GM12801 (cell line): ENCODE data around the gene SLC45A1.

Source experiments
- TF ChIP-seq, protein P1 (sequence below): IDR thresholded peaks from one replicate; pipeline ENCODE4 v1.5.1; 2011; ENCODE audit warnings: control low read depth; ENCODE audit not compliant: insufficient read length; ENCODE audit errors: extremely low read depth

Gene SLC45A1

DNA sequence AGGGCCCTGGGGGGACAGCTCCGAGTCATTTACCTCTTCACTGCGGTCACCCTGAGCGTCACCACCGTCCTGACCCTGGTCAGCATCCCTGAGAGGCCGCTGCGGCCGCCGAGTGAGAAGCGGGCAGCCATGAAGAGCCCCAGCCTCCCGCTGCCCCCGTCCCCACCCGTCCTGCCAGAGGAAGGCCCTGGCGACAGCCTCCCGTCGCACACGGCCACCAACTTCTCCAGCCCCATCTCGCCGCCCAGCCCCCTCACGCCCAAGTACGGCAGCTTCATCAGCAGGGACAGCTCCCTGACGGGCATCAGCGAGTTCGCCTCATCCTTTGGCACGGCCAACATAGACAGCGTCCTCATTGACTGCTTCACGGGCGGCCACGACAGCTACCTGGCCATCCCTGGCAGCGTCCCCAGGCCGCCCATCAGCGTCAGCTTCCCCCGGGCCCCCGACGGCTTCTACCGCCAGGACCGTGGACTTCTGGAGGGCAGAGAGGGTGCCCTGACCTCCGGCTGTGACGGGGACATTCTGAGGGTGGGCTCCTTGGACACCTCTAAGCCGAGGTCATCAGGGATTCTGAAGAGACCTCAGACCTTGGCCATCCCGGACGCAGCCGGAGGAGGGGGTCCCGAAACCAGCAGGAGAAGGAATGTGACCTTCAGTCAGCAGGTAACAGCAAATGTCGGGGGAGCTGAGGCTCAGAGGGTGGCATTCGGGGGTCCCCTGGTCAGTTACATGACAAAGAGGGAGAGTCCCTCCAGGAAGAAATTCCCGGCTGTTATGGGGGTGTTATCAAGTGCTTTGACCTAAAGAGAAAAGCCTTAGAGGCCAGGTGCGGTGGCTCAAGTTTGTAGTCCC is 12.6 kb downstream of the SLC45A1 start:
- TF ChIP-seq, protein P1, sequence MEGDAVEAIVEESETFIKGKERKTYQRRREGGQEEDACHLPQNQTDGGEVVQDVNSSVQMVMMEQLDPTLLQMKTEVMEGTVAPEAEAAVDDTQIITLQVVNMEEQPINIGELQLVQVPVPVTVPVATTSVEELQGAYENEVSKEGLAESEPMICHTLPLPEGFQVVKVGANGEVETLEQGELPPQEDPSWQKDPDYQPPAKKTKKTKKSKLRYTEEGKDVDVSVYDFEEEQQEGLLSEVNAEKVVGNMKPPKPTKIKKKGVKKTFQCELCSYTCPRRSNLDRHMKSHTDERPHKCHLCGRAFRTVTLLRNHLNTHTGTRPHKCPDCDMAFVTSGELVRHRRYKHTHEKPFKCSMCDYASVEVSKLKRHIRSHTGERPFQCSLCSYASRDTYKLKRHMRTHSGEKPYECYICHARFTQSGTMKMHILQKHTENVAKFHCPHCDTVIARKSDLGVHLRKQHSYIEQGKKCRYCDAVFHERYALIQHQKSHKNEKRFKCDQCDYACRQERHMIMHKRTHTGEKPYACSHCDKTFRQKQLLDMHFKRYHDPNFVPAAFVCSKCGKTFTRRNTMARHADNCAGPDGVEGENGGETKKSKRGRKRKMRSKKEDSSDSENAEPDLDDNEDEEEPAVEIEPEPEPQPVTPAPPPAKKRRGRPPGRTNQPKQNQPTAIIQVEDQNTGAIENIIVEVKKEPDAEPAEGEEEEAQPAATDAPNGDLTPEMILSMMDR = no peak

DNA sequence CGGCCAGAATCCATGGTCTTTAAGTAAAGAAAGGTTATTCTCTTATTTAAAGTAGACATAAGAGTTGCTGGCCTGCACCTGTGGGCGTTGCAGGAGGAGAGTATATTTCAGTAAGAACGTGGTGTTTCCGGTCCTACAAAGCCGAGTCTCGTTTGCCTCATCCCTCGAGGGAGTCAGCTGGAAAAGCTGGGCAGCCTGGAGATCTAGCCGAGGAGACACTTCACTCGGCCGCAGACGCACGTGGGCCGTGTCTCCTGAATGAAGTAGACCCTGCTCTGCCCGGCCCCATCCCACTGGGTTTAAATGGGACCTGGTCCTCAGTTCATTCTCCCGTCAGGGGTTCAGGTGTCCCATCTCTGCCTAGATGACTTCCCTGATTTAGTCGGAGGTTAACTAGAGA is 14.9 kb downstream of the SLC45A1 start:
- TF ChIP-seq, protein P1 = no peak

DNA sequence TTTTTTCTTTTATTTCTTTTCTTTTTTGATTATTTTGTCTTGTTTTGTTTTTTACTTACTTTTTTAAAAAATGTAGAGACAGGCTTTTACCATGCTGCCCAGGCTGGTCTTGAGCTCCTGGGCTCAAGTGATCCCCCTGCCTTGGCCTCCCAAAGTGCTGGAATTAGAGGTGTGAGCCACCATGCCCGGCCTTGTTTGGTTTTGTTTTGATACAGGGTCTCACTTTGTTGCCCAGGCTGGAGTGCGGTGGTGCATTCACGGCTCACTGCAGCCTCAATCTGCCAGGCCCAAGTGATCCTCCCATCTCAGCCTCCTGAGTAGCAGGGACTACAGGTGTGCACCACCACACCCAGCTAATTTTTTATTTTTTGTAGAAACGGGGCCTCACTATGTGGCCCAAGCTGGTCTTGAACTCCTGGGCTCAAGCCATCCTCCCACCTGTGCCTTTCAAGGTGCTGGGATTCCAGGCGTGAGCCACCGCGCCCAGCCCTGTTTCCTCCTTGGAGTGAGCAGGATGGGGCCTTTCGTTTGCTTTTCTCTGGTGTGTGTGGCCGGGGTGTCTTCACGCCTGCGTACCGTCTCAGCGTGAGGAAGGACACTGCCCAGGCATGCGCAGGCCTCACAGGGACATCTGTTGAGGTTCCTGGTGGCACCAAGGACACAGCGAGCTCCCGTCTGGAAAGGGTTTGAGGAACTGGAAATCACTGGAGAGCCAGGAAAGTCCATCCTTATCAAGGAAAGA is 15.5 kb downstream of the SLC45A1 start:
- TF ChIP-seq, protein P1 = no peak

DNA sequence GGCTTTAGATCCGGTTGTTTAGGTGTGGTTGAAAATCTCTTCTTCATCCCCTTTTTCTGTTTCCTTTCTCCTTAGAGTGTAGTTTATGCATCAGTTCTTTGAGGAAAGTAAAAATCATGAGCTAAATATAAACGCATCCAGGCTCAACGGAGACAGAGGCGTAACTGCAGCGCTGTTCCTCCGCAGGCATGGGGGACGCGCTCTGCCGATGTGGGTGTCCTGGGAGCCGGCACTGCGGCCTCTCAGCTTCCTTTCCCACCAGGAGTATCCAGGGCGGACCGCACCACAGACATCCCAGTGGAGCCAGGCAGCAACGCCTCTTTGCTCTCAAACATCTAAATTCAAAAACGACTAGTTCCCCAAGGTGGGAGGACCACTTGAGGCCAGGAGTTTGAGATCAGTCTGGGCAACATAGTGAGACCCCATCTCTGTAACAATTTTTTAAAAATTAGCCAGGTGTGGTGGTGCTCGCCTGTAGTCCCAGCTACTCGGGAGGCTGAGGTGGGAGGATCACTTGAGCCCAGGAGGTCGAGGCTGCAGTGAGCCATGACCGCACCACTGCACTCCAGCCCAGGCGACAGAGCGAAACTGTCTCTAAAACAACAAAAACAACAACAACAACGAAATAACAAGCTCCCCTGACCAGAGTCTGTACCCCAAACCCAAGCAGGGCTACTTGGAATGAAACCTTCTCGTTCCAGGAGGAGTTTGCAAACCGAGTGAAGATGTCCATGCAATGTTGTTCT is 16.4 kb downstream of the SLC45A1 start:
- TF ChIP-seq, protein P1 = no peak

DNA sequence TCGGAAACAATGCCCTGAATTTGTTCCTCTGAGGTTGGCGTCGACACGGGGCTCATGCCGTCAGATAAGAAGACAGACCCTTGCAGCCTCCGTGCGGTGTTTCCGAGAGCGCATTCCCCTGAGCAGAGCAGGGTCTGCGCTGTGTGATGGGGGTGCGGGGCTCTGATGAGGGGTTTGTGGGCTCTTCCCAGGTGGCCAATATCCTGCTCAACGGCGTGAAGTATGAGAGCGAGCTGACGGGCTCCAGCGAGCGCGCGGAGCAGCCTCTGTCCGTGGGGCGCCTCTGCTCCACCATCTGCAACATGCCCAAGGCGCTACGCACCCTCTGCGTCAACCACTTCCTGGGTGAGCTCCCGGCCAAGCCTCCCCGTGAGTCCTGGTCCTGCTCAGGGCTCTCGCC is 17.3 kb downstream of the SLC45A1 start:
- TF ChIP-seq, protein P1 = no peak

DNA sequence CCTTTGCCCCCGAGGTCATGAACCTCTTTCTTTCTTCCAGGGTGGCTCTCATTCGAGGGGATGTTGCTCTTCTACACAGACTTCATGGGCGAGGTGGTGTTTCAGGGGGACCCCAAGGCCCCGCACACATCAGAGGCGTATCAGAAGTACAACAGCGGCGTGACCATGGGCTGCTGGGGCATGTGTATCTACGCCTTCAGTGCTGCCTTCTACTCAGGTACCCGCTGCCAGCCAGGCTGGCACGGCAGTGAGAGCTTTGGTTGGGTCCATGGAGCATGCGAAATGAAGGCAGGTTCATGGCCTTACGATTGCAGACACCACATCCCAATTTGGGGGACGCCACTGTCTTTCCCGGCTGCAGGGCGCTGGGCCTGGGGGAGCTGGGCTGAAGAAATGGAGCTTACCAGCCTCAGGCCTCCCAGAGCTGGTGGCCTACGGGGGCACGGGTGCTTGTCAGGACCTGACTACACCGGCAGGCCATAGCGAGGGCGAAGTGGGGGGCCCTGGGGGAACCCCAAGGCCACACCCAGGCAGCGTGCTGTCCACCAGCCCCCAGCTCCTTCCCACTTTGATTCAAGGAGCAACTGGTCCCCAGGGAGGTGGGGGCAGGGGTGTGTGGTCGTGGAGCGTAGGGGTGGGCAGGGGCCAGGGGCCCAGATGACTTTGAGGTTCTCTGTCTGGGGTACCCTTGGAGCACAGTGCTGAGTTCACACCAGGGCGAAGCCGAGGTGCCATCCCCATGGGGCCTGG is 20.0 kb downstream of the SLC45A1 start:
- TF ChIP-seq, protein P1 = no peak
